Measurements from ENCODE around the gene MAFG. TPM values are rescaled to one million over a fixed set of nuclear protein-coding genes. Genes with fewer than 3 reads are reported as not detected.
A peak's percentile ranks its signal among the peaks of the same experiment; 100 is the strongest.

MAFG gene
- total and polyA plus RNA-seq, 9 of the 15 experiments (the other 6 are each of a cell fraction or from before 2014, with no cell fraction given) = 1.1 to 58.1 (median 24.9) TPM

- no peak for FAIRE-seq
- peaks cover 1% of the 10 kb centered on the region; the same call in 2 of the 3 replicates for H3K79me2 ChIP-seq (ENCODE audit: control insufficient read depth, insufficient read depth, low read length)
- peaks cover 74% of the 10 kb centered on the region; the same call in 2 of the 3 replicates for H3K36me3 ChIP-seq (ENCODE audit: control insufficient read depth, insufficient read depth, low read length)
- ChIA-PET CTCF (ENCODE audit: low intra/inter-chr PET ratio) (no interaction called here), POLR2A (interaction anchor here (0.7 to 1.7 kb wide), 3 partner anchors 13 to 180 kb away, joined by 3 to 10 read pairs (median 6); no protein-coding TSS in a partner anchor)
- in situ Hi-C loops (cut with MboI) (no loop called here), intact Hi-C loops (cut with micrococcal nuclease) (no loop called here)
- no peaks in the 10 kb centered on the region for H3K9me1 ChIP-seq (ENCODE audit: control insufficient read depth, insufficient read depth, low read length)
- no peak overlapping the region for H3K4me3 ChIP-seq
- 88% methylated on average over 14 of the region's 24 CpGs for WGBS (ENCODE audit: insufficient coverage, low coverage, missing lambda C conversion rate)
- ATAC-seq = no peak
- H3K4me1 ChIP-seq (replicated peaks in 1 of 2; ENCODE audit: control insufficient read depth in 2 of 2, insufficient read depth in 2 of 2, low read length in 2 of 2) = peaks cover 10 to 93% of the 10 kb centered on the region in 2 experiments
- H2AFZ ChIP-seq (ENCODE audit: low read depth, low read length) = no peak overlapping the region
- no peaks in the 10 kb centered on the region for H3K27me3 ChIP-seq (ENCODE audit: control insufficient read depth in 2 of 2, insufficient read depth in 2 of 2, low read length in 2 of 2)
- peak overlapping the region in 1 of 2 experiments; percentile 4; a peak in 1 of 4 replicates for H3K9ac ChIP-seq (ENCODE audit: insufficient read depth in 1 of 2, low read depth in 2 of 2, low read length in 2 of 2)
- no peak overlapping the region for H3K27ac ChIP-seq (ENCODE audit: extremely low read depth, low read depth, low read length)
- no peaks in the 10 kb centered on the region for H3K9me3 ChIP-seq (replicated peaks; ENCODE audit: control insufficient read depth, insufficient read depth, low read depth, low read length)
- no peak overlapping the region for H3K4me2 ChIP-seq (ENCODE audit: insufficient read depth, low read length)
- peaks cover 2% of the 10 kb centered on the region; the same call in 1 of the 2 replicates for H4K20me1 ChIP-seq (replicated peaks; ENCODE audit: control insufficient read depth, insufficient read depth, low read length)
- TF ChIP-seq ZKSCAN1 (IDR thresholded peaks at IDR 0.05; ENCODE audit: low read depth, low read length) = no peak
- no peak for TF ChIP-seq ZBTB26 (CRISPR knock-in tag; IDR thresholded peaks at IDR 0.05)
- TF ChIP-seq POLR2G (IDR thresholded peaks at IDR 0.05; ENCODE audit: low read depth, low read length) = peak; percentile 41; the same call in 1 of the 2 replicates
- TF ChIP-seq ATF2 (CRISPR knock-in tag; IDR thresholded peaks at IDR 0.05) = no peak
- no TSS peak for BruUV-seq (replicated peaks)
- DNase-seq (ENCODE audit: extremely low read depth in 1 of 4, low spot score in 3 of 4) = no peak
Observed at GRCh38 chr17:81903896-81904599, 23.5 kb downstream of the MAFG start.
